ENCODE data around the gene UCK2. TPM values are rescaled to one million over a fixed set of nuclear protein-coding genes. Genes with fewer than 3 reads are reported as not detected.

Gene UCK2
- total and polyA plus RNA-seq, 12 donors, result 6.7 to 36.4 (median 11.3) TPM

- ATAC-seq, result no peak
- H3K4me3 ChIP-seq, result no peak overlapping the region
- peaks cover 5 to 67% (median 53%) of the 10 kb centered on the region in 9 donors for H3K4me1 ChIP-seq
- H3K27ac ChIP-seq, result peak overlapping the region in 1 of 10 donors; percentile 20
- TF ChIP-seq CTCF (IDR thresholded peaks at IDR 0.05), result no peak
- no peaks in the 10 kb centered on the region for H3K36me3 ChIP-seq
- H3K9me3 ChIP-seq, result no peaks in the 10 kb centered on the region
- H3K27me3 ChIP-seq, result no peaks in the 10 kb centered on the region
- intact Hi-C loops (cut with DNase I), result no loop called here
- DNase-seq, result no peak
- 48 to 87% methylated on average over 3 of the region's 3 CpGs for WGBS, 2 donors
Measured at GRCh38 chr1:165856021-165856420, 28.6 kb downstream of the UCK2 start.

GRCh38 chr1:165856606-165857005 is 29.2 kb downstream of the UCK2 start:
- H3K9me3 ChIP-seq, result no peaks in the 10 kb centered on the region
- peaks cover 5 to 67% (median 53%) of the 10 kb centered on the region in 9 donors for H3K4me1 ChIP-seq
- 24 to 58% methylated on average over 3 of the region's 3 CpGs for WGBS, 2 donors
- H3K4me3 ChIP-seq, result no peak overlapping the region
- no peaks in the 10 kb centered on the region for H3K27me3 ChIP-seq
- ATAC-seq (peak in 2 of 8 donors; percentile 30 to 49), DNase-seq (no peak)
- no peak for TF ChIP-seq CTCF (IDR thresholded peaks at IDR 0.05)
- H3K36me3 ChIP-seq, result no peaks in the 10 kb centered on the region
- peak overlapping the region in 2 of 10 donors; percentile 20 for H3K27ac ChIP-seq
- intact Hi-C loops (cut with DNase I), result no loop called here

- H3K9me3 ChIP-seq, result no peaks in the 10 kb centered on the region
- no peak for TF ChIP-seq CTCF (IDR thresholded peaks at IDR 0.05)
- ATAC-seq, result peak in 4 of 8 donors; percentile 32 to 43 (median 36)
- no peaks in the 10 kb centered on the region for H3K36me3 ChIP-seq
- 89% methylated on average over 8 of the region's 8 CpGs for WGBS, 2 donors
- H3K27me3 ChIP-seq, result no peaks in the 10 kb centered on the region
- intact Hi-C loops (cut with DNase I), result no loop called here
- H3K4me1 ChIP-seq, result peaks cover 5 to 67% (median 53%) of the 10 kb centered on the region in 9 donors
- H3K4me3 ChIP-seq, result no peak overlapping the region
- H3K27ac ChIP-seq, result peak overlapping the region in 1 of 10 donors; percentile 20
- no peak for DNase-seq
Measured at GRCh38 chr1:165857046-165857801, 29.8 kb downstream of the UCK2 start.

GRCh38 chr1:165858364-165858823 is 31.0 kb downstream of the UCK2 start:
- H3K4me1 ChIP-seq, result peaks cover 5 to 76% (median 55%) of the 10 kb centered on the region in 9 donors
- intact Hi-C loops (cut with DNase I), result no loop called here
- no peak overlapping the region for H3K4me3 ChIP-seq
- DNase-seq (peak in 1 of 2 donors; percentile 38), ATAC-seq (peak; percentile 52 to 87 (median 76))
- WGBS, 2 donors, result 38 to 48% methylated on average over 3 of the region's 3 CpGs
- no peaks in the 10 kb centered on the region for H3K27me3 ChIP-seq
- H3K27ac ChIP-seq, result peak overlapping the region in 1 of 10 donors; percentile 15
- TF ChIP-seq CTCF (IDR thresholded peaks at IDR 0.05), result no peak
- no peaks in the 10 kb centered on the region for H3K9me3 ChIP-seq
- no peaks in the 10 kb centered on the region for H3K36me3 ChIP-seq

Data from heart right ventricle (tissue), 16 donors.